ENCODE measurements around the gene PYGM. TPM values are rescaled to one million over a fixed set of nuclear protein-coding genes. Genes with fewer than 3 reads are reported as not detected.

Gene PYGM
- total RNA-seq, 1 donor from 2014 or later = 0.34 TPM

GRCh38 chr11:64734811-64735724 lies 24.7 kb downstream of the PYGM start:
- DNase-seq = no peak

- no peak for DNase-seq
These were observed 28.2 kb downstream of the PYGM start for GRCh38 chr11:64731601-64732000.

GRCh38 chr11:64729851-64730382 lies 29.9 kb downstream of the PYGM start:
- DNase-seq = peak; percentile 17

- no peak for DNase-seq
These were observed 30.9 kb downstream of the PYGM start for GRCh38 chr11:64728757-64729365.

GRCh38 chr11:64726867-64727530 lies 32.8 kb downstream of the PYGM start:
- no peak for DNase-seq

GRCh38 chr11:64726211-64726641 lies 33.5 kb downstream of the PYGM start:
- DNase-seq = no peak

GRCh38 chr11:64724863-64725532 lies 34.8 kb downstream of the PYGM start:
- no peak for DNase-seq

GRCh38 chr11:64723907-64724862 lies 35.6 kb downstream of the PYGM start:
- no peak for DNase-seq

- DNase-seq = peak; percentile 81
These were observed 36.5 kb downstream of the PYGM start, which contains the start of gene NRXN2 for GRCh38 chr11:64723117-64723906. Gene NRXN2 (minus strand): TSS chr11:64723197. CDS start chr11:64713699, 9,498 bp downstream.

GRCh38 chr11:64722141-64723065 lies 37.4 kb downstream of the PYGM start:
- no peak for DNase-seq

GRCh38 chr11:64721359-64721699 lies 38.4 kb downstream of the PYGM start:
- no peak for DNase-seq

- DNase-seq = no peak
These were observed 39.0 kb downstream of the PYGM start for GRCh38 chr11:64720640-64721358.

GRCh38 chr11:64720167-64720566 lies 39.6 kb downstream of the PYGM start:
- DNase-seq = no peak

- DNase-seq = no peak
These were observed 40.4 kb downstream of the PYGM start for GRCh38 chr11:64719406-64719805.

GRCh38 chr11:64718780-64719124 lies 41.0 kb downstream of the PYGM start:
- DNase-seq = no peak

- no peak for DNase-seq
These were observed 41.5 kb downstream of the PYGM start for GRCh38 chr11:64718084-64718779.

- DNase-seq = no peak
These were observed 42.6 kb downstream of the PYGM start for GRCh38 chr11:64717268-64717578.
